Iris pigment epithelial cell (primary cell): Measurements from ENCODE around the gene C1orf35.

Source experiments
- DNase-seq: peaks from one replicate; pipeline ENCODE4 v3.0.0-alpha.2; 2011; ENCODE audit warnings: low read depth

Gene C1orf35

DNA sequence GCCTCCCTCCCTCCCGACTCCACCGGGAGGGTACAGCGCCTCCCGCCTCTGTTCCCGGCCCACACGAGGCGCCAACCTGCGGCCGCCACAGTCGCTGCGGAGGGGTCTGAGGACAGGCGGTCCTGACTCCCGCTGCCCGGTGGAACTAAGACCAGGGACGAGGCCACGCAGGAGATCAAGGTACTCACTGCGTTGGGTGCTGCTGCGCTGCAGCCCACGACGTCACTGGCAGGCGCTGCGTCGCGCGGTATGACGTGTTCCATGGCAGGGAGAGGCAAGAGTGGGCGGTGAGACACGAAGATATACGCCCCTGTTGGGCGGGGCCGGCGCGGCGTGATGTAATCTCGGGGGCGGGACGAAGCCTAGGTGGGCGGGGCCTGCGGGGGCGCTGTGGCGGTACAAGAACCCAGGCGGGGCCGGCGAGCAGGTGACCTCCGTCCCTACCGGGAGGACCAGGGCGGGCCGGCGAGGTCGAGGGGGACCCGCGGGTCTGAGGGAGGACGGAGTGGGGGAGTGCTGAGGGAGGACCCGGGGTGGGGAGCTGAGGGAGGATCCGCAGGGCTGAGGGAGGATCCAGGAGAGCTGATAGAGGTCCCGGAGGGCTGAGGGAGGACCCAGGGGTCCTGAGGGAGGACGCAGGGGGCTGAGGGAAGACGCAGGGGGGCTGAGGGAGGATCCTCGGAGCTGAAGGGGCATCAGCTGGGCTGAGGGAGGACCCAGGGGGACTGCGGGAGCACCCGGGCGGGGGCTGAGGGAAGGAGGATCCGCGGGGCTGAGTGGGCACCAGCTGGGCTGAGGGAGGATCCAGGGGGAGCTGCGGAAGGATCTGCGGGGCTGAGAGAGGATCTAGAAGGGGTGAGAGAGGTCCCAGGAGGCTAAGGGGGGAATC lies 6.2 kb upstream of the C1orf35 start, which contains the start of gene MRPL55:
Gene MRPL55, minus strand, starts transcription at position 227 of the 889 bp plus-strand sequence. CDS start 1,039 bp downstream, outside the sequence.
- DNase-seq, result peak; percentile 96

DNA sequence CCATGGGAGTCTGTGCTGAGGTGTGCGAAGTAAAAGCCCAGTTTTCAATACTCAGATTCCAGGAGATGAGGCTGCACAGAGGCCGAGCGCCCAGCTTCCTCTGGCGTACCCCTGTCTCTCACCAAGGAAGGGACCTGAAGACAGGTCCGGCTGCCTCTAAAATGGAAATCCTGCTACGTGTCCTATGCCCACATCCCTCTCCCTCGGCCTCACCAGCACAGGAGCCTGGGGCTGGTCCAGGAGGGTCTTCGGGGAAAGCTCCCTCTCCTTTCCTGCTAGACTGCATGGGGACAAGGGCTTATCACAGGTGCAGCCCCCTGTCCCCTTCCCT lies 5.6 kb upstream of the C1orf35 start:
- DNase-seq, result no peak

GRCh38 chr1:228108055-228108690 lies 5.0 kb upstream of the C1orf35 start:
- no peak for DNase-seq

DNA sequence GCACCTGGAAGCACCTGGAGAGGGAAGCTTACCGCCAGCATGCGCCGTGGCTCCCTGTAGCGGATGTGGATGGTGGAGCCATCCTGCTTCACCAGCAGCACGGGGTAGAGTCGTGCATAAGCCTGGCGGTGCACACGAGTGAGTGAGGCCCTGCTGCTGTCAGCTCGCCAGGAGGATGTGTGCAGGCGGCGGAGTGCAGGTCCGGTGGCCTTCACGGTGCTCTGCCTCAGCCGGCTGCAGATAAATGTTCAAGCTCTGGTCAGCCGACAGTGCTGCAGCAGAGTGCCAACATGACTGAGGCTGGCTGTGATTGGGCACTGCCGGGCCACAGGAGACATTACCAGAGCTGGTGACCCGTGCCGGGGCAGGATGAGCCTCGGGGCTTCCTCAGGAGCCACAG lies 4.5 kb upstream of the C1orf35 start:
- no peak for DNase-seq

GRCh38 chr1:228106800-228107054 lies 3.6 kb upstream of the C1orf35 start:
- no peak for DNase-seq

- DNase-seq, result no peak
These were observed 3.1 kb upstream of the C1orf35 start for GRCh38 chr1:228105996-228106799.

- no peak for DNase-seq
These were observed 2.3 kb upstream of the C1orf35 start for GRCh38 chr1:228105270-228105995.

DNA sequence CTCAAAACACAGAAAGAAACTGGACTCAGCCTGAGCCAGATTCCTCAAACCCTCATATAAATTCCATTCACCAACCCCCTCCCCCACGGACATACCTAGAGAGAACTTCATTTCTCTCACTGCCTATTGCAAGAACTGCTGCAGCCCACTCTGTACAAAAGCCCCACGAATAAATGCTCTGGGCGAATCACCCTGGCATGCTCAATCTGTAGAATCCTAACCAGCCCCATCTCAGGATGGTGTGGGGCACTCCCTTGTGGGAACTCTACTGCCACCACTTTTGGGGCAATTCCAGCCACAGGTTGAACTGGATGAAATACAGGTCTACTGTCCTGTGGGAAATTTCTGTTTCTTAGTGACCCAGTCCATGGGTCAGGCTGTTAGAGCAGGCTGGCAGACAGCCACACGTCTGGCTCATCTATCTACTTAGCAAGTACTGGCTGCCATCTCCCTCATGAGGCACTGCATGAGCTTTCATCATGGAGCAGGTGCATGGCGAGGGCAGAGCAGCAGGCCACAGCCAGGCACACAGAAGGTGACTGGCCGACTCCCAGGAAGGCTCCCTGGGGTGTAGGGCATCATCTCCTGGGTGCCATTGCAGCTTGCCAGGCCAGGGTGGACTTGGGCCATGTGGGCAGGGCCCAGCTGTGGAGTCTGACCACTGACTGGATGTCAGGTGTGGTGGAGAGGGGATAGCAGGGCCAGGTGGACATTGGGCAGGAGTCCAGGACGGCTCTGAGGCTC lies 1.6 kb upstream of the C1orf35 start:
- no peak for DNase-seq

DNA sequence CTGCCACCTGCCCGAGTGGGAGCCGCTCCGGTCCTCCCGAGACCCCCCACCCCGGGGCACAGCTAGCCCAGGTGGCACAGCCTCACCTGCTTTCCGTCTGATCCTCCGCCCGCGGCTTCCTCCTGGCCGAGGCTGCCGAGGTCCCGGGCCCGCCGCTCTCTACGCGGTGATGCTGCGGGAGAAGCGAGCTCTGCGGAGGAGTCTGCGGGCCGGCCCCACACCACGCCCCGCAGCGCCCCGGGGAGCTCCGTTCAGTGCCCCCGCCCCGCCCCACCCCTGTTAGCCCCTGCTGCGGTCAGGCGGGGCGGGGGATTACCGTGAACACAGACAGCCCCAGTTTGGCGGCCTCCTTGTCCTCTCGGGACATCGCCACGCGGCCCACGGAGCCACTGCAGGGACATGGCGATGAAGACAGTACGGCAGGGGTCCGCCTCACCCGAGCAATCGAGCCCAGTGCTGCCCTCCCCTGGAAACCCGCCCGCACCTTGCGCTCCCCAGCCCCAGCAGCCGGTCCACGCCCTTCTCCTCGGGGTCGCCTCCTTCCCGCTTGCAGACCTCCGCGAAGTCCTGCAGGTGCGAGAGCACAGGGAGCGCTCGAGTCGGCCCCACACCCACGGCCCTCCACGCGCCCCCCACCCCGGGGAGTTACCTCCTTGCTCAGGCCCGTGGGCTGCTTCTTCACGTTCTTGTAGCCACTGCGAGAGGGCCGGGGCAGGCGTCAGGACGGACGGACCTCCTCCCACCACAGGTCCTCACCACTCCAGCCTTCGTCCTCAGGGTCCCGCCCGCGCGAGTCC lies 933 bp downstream of the C1orf35 start:
- peak; percentile 40 for DNase-seq

GRCh38 chr1:228101614-228101993 lies 1.5 kb downstream of the C1orf35 start:
- DNase-seq, result no peak

DNA sequence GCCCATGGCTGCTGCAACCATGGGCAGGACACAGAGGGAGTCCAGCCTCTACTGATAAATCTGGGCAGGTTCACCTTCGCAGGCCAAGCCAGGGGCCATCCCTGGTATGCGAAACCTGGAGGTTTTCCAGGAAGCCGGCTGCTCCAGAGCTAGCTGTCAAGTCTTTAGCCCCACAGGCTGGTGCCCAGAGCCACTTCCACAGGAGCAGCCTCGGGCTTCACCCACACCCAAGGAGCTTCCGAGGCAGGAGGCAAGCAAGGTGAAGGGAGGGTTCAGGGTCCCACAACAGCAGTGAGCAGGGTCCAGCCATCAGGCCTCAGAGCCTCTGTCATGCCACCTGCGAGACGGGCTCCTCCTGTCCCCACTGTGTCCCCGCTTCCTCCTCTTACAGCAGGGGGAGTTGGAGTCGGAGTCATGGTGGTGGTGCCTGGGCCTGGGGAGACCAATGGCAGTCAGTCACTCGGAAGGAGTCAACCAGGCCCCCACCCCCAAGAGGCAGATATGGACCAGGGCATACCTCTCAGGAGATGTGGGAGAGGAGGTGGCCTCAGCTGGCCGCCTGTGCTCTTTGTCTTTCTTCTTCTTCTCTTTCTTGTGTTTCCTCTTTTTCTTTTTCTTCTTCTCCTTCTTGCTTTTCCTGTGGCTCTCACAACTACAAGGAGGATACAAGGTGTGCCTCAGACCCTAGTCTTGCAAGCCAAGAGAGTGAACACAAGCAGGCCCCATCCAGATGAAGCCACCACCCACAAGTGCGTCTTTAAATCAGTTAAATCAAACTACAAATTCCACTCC lies 2.1 kb downstream of the C1orf35 start:
- no peak for DNase-seq

DNA sequence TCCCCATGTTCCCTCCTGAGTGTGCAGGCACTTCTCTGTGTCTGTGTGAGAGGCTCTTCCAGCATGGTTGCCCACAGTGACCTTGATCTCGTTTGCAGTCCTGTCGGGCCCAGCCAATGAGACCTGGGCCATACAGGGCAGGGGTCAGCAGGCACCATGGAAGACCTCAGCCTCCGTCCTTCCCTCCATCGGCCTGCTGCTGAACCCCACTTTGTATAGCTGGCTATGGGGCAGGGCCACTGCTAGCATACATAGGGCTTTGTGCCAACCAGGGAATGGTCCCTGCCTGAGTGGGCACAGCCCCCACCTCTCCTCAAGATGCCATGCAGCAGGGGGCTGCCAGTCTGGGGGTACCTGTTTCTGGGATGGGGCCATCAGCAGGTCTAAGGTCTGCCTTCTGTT lies 3.8 kb downstream of the C1orf35 start:
- no peak for DNase-seq

GRCh38 chr1:228098323-228098931 lies 4.7 kb downstream of the C1orf35 start:
- no peak for DNase-seq

GRCh38 chr1:228097333-228098081 lies 5.6 kb downstream of the C1orf35 start:
- no peak for DNase-seq

DNA sequence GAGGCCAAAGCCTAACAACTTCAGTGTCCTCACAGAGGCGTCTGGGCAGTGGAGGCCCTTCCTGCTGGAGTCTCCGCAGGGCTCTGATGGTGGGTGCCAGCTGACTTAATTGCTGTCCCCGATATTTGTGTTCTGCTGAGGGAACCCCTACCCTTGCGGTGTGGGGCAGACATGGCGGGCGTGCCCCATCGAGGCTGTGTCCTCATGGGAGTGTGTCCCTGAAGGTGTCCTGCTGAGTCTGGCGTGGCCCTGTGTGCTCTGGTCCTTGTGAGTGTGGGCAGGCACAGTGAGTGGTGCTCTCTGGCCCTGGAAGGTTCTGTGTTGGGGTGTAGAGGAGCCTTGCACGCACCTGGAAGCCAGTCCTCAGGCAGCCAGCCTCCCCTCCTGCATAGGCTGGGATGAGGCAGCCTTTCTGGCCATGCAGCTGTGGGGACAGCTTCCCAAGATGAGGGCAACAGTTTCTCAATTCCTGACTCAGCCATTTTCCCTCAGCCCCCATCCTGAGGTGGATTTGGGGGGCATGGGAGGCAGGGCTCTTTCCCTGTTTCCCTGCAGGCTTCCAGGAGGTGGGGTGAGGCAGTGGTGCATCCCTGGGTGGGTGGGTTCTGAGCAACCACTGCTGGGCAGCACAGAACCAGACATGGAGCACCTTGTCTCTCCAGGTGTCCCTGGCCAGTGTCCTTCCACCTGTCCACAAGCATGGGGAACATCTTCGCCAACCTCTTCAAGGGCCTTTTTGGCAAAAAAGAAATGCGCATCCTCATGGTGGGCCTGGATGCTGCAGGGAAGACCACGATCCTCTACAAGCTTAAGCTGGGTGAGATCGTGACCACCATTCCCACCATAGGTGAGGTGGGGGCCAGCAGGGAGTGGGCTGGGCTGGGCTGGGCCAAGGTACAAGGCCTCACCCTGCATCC lies 6.5 kb downstream of the C1orf35 start:
- DNase-seq, result no peak

DNA sequence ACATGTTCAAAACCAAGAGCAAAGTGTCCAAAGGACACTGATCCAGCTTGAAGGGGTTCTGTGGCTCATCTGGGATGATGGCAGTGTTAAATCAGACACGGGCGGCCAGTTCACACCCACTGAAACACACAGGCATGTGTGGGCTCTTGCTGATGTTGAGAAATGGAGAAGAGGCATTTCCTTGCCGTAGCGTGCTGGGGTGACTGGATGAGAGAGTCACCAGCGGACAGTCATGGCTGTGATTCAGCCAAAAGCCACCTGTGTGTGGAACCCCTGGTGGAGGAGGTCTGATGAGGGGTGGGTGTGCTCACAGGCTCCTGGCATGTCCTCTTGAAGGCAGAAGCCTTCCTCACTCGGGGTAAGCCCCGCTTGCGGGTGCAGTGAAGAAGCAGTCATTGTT lies 7.2 kb downstream of the C1orf35 start:
- no peak for DNase-seq

GRCh38 chr1:228095161-228095560 lies 8.0 kb downstream of the C1orf35 start:
- DNase-seq, result no peak
